Measurements from ENCODE around the gene FCF1. TPM values are rescaled to one million over a fixed set of nuclear protein-coding genes. Genes with fewer than 3 reads are reported as not detected.

Gene FCF1
- total and polyA plus RNA-seq, 2 of the 13 experiments (the other 11 are each of a cell fraction or from before 2014, with no cell fraction given) = 31.0 to 44.4 TPM

- TF ChIP-seq KMT2A (CRISPR knock-in tag; IDR thresholded peaks at IDR 0.05) = peak; percentile 90
- TF ChIP-seq HMGXB4 (CRISPR knock-in tag; IDR thresholded peaks at IDR 0.05; ENCODE audit: borderline replicate concordance in 1 of 2, low read depth in 1 of 2) = peak; percentile 81 to 94; a peak in 3 of 4 replicates
- no peak; the same call in 1 of the 2 replicates for TF ChIP-seq SP2 (CRISPR knock-in tag; IDR thresholded peaks at IDR 0.05)
- TF ChIP-seq SRSF1 (optimal IDR thresholded peaks at IDR 0.05; ENCODE audit: low read depth, low read length) = no peak
- no peak for TF ChIP-seq ZNF253 (CRISPR knock-in tag; IDR thresholded peaks at IDR 0.05; ENCODE audit: borderline replicate concordance)
- no peak for TF ChIP-seq HIC2 (CRISPR knock-in tag; IDR thresholded peaks at IDR 0.05; ENCODE audit: low read depth)
- 0 out of 2 replicates have a peak, but pooled peaks have one; percentile 30 for TF ChIP-seq ATF1 (CRISPR knock-in tag; IDR thresholded peaks at IDR 0.05)
- peak; percentile 94 for TF ChIP-seq ZNF501 (CRISPR knock-in tag; IDR thresholded peaks at IDR 0.05)
- no peak for TF ChIP-seq ZNF674 (CRISPR knock-in tag; IDR thresholded peaks at IDR 0.05; ENCODE audit: low read depth)
- no peak for TF ChIP-seq TCF7L2 (IDR thresholded peaks at IDR 0.05; ENCODE audit: low read depth, low read length)
- no peak for TF ChIP-seq ZNF225 (CRISPR knock-in tag; IDR thresholded peaks at IDR 0.05)
- no peak for TF ChIP-seq ZBTB1 (CRISPR knock-in tag; IDR thresholded peaks at IDR 0.05; ENCODE audit: borderline replicate concordance)
- no peak for TF ChIP-seq SUZ12 (IDR thresholded peaks at IDR 0.05; ENCODE audit: low read depth, low read length)
- no peak for TF ChIP-seq HMG20A (CRISPR knock-in tag; IDR thresholded peaks at IDR 0.05; ENCODE audit: borderline replicate concordance)
- peak; percentile 43; the same call in 1 of the 2 replicates for TF ChIP-seq ELF3 (CRISPR knock-in tag; IDR thresholded peaks at IDR 0.05)
- no peak for TF ChIP-seq ZNF7 (CRISPR knock-in tag; IDR thresholded peaks at IDR 0.05)
- no peak for TF ChIP-seq ZNF569 (CRISPR knock-in tag; IDR thresholded peaks at IDR 0.05; ENCODE audit: borderline replicate concordance)
- no peak for TF ChIP-seq ZFP36 (IDR thresholded peaks at IDR 0.05; ENCODE audit: borderline replicate concordance, low read depth, low read length, partially characterized antibody)
- no peak for TF ChIP-seq TFAP4 (IDR thresholded peaks at IDR 0.05; ENCODE audit: borderline replicate concordance, low read depth)
- TF ChIP-seq ZNF572 (CRISPR knock-in tag; IDR thresholded peaks at IDR 0.05) = peak; percentile 90; the same call in 1 of the 2 replicates
- no peak for TF ChIP-seq REXO4 (CRISPR knock-in tag; IDR thresholded peaks at IDR 0.05; ENCODE audit: borderline replicate concordance)
- no peak for TF ChIP-seq RCOR2 (CRISPR knock-in tag; IDR thresholded peaks at IDR 0.05)
- no peak for TF ChIP-seq TBX3 (IDR thresholded peaks at IDR 0.05; ENCODE audit: borderline replicate concordance)
- TF ChIP-seq CREBL2 (CRISPR knock-in tag; IDR thresholded peaks at IDR 0.05; ENCODE audit: borderline replicate concordance) = no peak
- no peak for TF ChIP-seq NR2F6 (IDR thresholded peaks at IDR 0.05)
- TF ChIP-seq NR2F6 (CRISPR knock-in tag; IDR thresholded peaks at IDR 0.05) = peak; percentile 26; the same call in 1 of the 2 replicates
- peak; percentile 73 for TF ChIP-seq POLR2AphosphoS5 (IDR thresholded peaks at IDR 0.05; ENCODE audit: low read depth, low read length)
Observed at GRCh38 chr14:74762917-74763802, 50.2 kb downstream of the FCF1 start, which contains the start of gene YLPM1 (continued).
